Lower leg skin (tissue), 4 donors: Measurements from ENCODE around the gene SLC39A11. TPM values are rescaled to one million over a fixed set of nuclear protein-coding genes. Genes with fewer than 3 reads are reported as not detected.
A peak's percentile ranks its signal among the peaks of the same experiment; 100 is the strongest.

ENCODE experiments used
- DNase-seq, 2 donors: peaks; one replicate each; pipeline ENCODE4 v3.0.0-alpha.2; 2019; ENCODE audit warnings: low spot score in 2 of 2
- H3K4me3 ChIP-seq: fragments of 200-600 bp; sonication (generic); 2 replicates; pipeline ENCODE4 v1.5.1; 2017; ENCODE audit warnings: mild to moderate bottlenecking, low read depth; ENCODE audit not compliant: poor library complexity, severe bottlenecking
- POLR2A ChIP-seq, 2 donors: fragments of 450-650 bp; IDR thresholded peaks; one replicate each; pipeline ENCODE4 v1.6.1; 2016 to 2017; ENCODE audit warnings: antibody characterized with exemption in 2 of 2, mild to moderate bottlenecking in 1 of 2, moderate library complexity in 1 of 2
- WGBS, 2 donors: methylation state at CpG; one replicate each; pipeline ENCODE4 v1.1.5; 2018; 5-methylcytosine and 5-hydroxymethylcytosine counted together
- intact Hi-C: fragments of 100-400 bp; cut with DNase I; formaldehyde crosslinking; loops from one replicate; pipeline ENCODE4 v1.15.0; 2023; ENCODE audit warnings: low total_unique reads
- total RNA-seq, 4 donors: library from RNA; depleted of rRNA; stranded (reverse); fragments of >200 nt; gene quantifications; one replicate each; pipeline ENCODE4 v1.1.0, GENCODE V29; 2016
- TF ChIP-seq, protein P1 (sequence below), 3 donors: fragments of 450-650 bp; IDR thresholded peaks; one replicate each; pipeline ENCODE4 v1.5.1; 2016; ENCODE audit warnings: antibody characterized with exemption in 3 of 3, mild to moderate bottlenecking in 3 of 3, moderate library complexity in 2 of 3

The SLC39A11 gene
- total RNA-seq, 4 donors from 2014 or later = 41.6 to 59.0 (median 47.1) TPM

DNA sequence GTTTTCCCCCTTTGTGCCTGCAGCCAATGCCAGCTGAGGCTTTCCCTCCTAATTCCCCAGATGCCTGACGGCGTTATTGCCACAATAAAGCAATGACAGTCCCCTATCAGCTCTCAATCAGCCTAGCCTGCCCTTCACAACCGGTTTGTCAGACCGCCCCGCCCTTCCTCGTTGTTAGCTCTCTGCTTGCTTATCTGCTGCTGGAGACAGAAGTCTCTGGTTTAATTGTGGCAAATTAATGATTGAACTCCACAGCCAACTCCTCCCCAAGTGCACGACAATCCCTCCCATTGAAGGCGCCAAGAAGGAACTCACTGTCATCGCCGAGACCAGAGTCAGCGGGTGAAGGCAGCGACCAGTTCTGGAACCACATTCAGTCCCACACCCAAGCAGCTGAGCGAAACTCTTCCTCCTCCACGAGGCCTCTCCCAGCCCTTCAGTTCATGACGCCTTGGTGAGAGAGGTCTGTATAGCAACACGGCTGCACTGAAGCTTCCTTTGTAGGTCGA is 474.4 kb downstream of the SLC39A11 start:
- no peak overlapping the region for H3K4me3 ChIP-seq

DNA sequence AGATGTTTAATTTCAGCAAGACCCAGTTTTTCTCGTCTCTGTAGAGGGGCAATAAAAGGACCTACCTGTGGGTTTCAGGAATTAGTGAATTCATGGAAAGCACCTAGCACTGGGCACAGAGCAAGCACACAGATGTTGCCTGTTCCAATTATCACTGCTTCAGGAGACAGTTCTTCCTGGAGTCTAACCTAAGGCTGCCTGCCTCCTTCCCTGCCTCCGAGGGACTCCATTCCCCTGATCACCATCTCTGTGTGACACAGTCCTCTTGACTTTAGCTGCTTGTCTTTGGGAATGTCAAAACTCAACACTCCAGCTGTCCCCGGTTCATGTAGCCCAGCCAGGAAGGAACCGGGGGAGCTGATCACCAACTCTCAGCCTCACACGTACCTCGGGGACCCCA is 474.9 kb downstream of the SLC39A11 start:
- H3K4me3 ChIP-seq = no peak overlapping the region
- 25 to 33% methylated on average over 6 of the region's 6 CpGs for WGBS, 2 donors
- DNase-seq = no peak
- TF ChIP-seq POLR2A (IDR thresholded peaks at IDR 0.05) = no peak
- TF ChIP-seq, protein P1, sequence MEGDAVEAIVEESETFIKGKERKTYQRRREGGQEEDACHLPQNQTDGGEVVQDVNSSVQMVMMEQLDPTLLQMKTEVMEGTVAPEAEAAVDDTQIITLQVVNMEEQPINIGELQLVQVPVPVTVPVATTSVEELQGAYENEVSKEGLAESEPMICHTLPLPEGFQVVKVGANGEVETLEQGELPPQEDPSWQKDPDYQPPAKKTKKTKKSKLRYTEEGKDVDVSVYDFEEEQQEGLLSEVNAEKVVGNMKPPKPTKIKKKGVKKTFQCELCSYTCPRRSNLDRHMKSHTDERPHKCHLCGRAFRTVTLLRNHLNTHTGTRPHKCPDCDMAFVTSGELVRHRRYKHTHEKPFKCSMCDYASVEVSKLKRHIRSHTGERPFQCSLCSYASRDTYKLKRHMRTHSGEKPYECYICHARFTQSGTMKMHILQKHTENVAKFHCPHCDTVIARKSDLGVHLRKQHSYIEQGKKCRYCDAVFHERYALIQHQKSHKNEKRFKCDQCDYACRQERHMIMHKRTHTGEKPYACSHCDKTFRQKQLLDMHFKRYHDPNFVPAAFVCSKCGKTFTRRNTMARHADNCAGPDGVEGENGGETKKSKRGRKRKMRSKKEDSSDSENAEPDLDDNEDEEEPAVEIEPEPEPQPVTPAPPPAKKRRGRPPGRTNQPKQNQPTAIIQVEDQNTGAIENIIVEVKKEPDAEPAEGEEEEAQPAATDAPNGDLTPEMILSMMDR (IDR thresholded peaks at IDR 0.05) = no peak
- intact Hi-C loops = no loop called here

More for the DNA sequence above, 474.4 kb downstream of the SLC39A11 start:
- DNase-seq = peak in 1 of 2 donors; percentile 57
- intact Hi-C loops = no loop called here
- WGBS, 2 donors = 1 to 2% methylated on average over 17 of the region's 17 CpGs
- TF ChIP-seq POLR2A (IDR thresholded peaks at IDR 0.05) = no peak
- TF ChIP-seq, protein P1 (IDR thresholded peaks at IDR 0.05) = no peak

DNA sequence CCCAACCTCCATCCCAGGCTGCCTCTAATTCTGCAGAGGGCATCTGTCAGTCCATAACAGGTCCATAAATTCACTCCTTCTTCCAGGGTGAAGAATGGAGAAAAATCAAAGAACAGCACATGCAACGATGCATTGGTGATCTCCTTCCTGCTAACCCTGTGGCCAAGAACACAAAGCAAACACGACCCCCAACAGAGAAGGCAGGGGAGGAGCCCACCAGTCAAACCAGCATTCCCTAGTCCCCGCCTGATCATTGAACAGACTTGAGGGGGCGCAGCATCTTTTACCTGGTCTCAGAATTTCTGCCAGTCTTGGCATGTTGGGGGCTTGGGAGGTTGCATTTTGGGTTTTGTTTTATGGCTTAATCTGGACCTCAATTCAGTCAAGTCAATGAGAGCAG is 476.0 kb downstream of the SLC39A11 start:
- H3K4me3 ChIP-seq = no peak overlapping the region
- TF ChIP-seq, protein P1 (IDR thresholded peaks at IDR 0.05) = no peak
- intact Hi-C loops = no loop called here
- WGBS, 2 donors = 84 to 92% methylated on average over 4 of the region's 4 CpGs
- DNase-seq = no peak

DNA sequence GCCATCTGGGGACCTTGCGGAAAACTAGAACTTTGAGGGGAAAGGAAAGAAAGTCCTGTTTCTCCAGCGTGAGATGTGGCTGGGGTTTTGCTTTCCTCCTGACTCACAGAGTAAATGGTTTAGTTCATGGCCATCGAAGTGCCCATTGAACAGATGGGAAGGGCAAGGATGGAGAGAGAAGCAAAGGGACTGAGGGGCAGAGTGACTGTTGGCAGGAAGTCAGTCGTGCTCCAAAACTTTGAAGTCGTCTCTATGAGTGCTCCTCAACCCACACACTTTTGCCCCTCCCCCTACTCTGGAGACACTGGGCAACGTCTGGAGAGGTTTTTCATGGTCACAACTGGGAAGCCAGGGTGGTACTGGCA is 476.9 kb downstream of the SLC39A11 start:
- intact Hi-C loops = no loop called here
- no peak for DNase-seq
- WGBS, 2 donors = 67 to 69% methylated on average over 6 of the region's 6 CpGs
- no peak overlapping the region for H3K4me3 ChIP-seq
- TF ChIP-seq, protein P1 (IDR thresholded peaks at IDR 0.05) = no peak
- no peak for TF ChIP-seq POLR2A (IDR thresholded peaks at IDR 0.05)

DNA sequence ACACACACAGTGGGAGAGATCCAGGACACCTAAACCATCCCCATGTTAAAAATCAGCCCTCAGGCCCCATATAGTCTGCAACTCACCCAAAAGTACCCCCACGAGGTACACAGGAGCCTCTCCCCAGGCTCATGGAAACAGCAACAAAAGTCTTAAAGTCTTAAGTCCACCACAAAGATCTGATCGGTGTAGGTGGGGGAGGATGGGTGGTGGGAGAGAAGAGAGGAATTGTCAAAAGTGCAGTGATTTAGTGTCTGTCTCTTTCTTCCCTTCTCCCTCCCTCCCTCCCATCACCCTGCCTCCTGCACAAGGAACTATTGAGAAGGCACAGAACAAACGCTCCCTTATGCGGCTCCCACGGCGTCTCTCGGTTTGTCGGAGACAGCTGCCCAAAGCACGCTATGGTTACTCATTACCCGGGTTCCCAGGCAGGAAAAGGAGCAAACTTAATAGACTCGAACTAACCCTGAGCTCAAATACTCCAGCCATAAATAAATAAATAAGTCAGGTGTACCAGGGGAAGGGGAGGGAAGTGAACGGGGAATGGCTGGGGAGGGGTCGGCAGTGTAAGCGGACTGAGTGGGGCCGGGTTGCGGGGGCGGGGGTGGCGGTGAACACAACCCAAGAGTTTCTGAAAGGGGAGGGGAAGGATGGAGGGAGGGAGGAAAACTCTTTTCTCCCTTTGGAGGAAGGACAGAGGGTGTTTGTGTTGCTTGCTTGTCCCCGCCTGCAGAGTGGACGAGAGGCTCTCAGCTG is 477.4 kb downstream of the SLC39A11 start:
- 36 to 54% methylated on average over 20 of the region's 20 CpGs for WGBS, 2 donors
- TF ChIP-seq POLR2A (IDR thresholded peaks at IDR 0.05) = no peak
- TF ChIP-seq, protein P1 (IDR thresholded peaks at IDR 0.05) = no peak
- H3K4me3 ChIP-seq = no peak overlapping the region
- intact Hi-C loops = no loop called here
- DNase-seq = no peak
